B cell (primary cell): ENCODE measurements around the gene LSM4. TPM values are rescaled to one million over a fixed set of nuclear protein-coding genes. Genes with fewer than 3 reads are reported as not detected.

Experiments
- ATAC-seq: fragments of 200-7000 bp; cut with Tn5 transposase; one replicate; pipeline ENCODE4 v1.10.0; 2021; ENCODE audit warnings: low read depth, mild to moderate bottlenecking, moderate number of reproducible peaks, moderate library complexity
- CTCF ChIA-PET: fragments of 350-600 bp; sonication (Branson Sonifier 250); formaldehyde crosslinking; loops from one replicate; lab custom pipeline; 2021; ENCODE audit warnings: antibody characterized with exemption, inconsistent platforms; lab: Charles Lee
- POLR2A ChIA-PET: fragments of 350-600 bp; sonication (Branson Sonifier 250); formaldehyde crosslinking; loops from one replicate; lab custom pipeline; 2021; ENCODE audit warnings: antibody characterized with exemption; lab: Charles Lee
- DNase-seq: peaks from one replicate; pipeline ENCODE4 v3.0.0; 2013
- H2AFZ ChIP-seq: 2 replicates; pipeline ENCODE4 v1.6.1; 2012; ENCODE audit warnings: mild to moderate bottlenecking, low read depth, low read length; ENCODE audit not compliant: insufficient read depth, poor library complexity, severe bottlenecking
- H3K27ac ChIP-seq, 2 donors: 1 replicate in 1 of 2; 2 replicates in 1 of 2; pipeline ENCODE4 v1.5.1; 2012 to 2013; ENCODE audit warnings: low read length in 2 of 2, mild to moderate bottlenecking in 2 of 2, moderate library complexity in 1 of 2
- H3K27me3 ChIP-seq, 4 experiments: fragments of 200-600 bp in 1 of 4; sonication (generic) in 1 of 4; replicated peaks in 1 of 4; 1 replicate in 2 of 4; 2 replicates in 2 of 4; pipeline versions ENCODE4 v1.6.1 to v1.7.0; 2013 to 2016; ENCODE audit warnings: low read length in 3 of 4, mild to moderate bottlenecking in 2 of 4, mixed read lengths in 1 of 4, moderate library complexity in 1 of 4; ENCODE audit not compliant: insufficient read depth in 4 of 4, control insufficient read depth in 3 of 4; ENCODE audit errors: control extremely low read depth in 1 of 4
- H3K36me3 ChIP-seq, 2 experiments: replicated peaks in 1 of 2; 1 replicate in 1 of 2; 2 replicates in 1 of 2; pipeline versions ENCODE4 v1.6.1 to v1.7.1; 2013; ENCODE audit warnings: low read length in 1 of 2; ENCODE audit not compliant: insufficient read depth in 2 of 2, control insufficient read depth in 1 of 2; ENCODE audit errors: control extremely low read depth in 1 of 2, extremely low read depth in 1 of 2
- H3K4me1 ChIP-seq, 2 donors: fragments of 200-600 bp in 1 of 2; sonication (generic) in 1 of 2; 1 replicate in 1 of 2; 2 replicates in 1 of 2; pipeline versions ENCODE4 v1.5.1 to v1.6.1; 2013 to 2017; ENCODE audit warnings: low read length in 2 of 2; ENCODE audit not compliant: control insufficient read depth in 2 of 2, insufficient read depth in 2 of 2
- H3K4me2 ChIP-seq: replicated peaks from 2 replicates; pipeline ENCODE3; 2012; ENCODE audit warnings: mild to moderate bottlenecking, low read depth, low read length; ENCODE audit not compliant: poor library complexity, severe bottlenecking
- H3K4me3 ChIP-seq, 5 experiments: fragments of 200-600 bp in 1 of 5; sonication (generic) in 1 of 5; 1 replicate in 3 of 5; 2 replicates in 2 of 5; pipeline versions ENCODE4 v1.5.1 to v1.7.0; 2011 to 2016; ENCODE audit warnings: low read length in 4 of 5, mild to moderate bottlenecking in 4 of 5, low read depth in 2 of 5, control low read depth in 1 of 5, moderate library complexity in 1 of 5; ENCODE audit not compliant: insufficient read depth in 1 of 5; ENCODE audit errors: control extremely low read depth in 1 of 5, extremely low read depth in 1 of 5
- H3K79me2 ChIP-seq: fragments of 200-600 bp; sonication (generic); one replicate; pipeline ENCODE4 v1.6.0; 2016; ENCODE audit warnings: low read length; ENCODE audit not compliant: control insufficient read depth, insufficient read depth
- H3K9ac ChIP-seq: fragments of 200-600 bp; sonication (generic); 2 replicates; pipeline ENCODE4 v1.6.1; 2017; ENCODE audit warnings: mild to moderate bottlenecking, low read length, moderate library complexity
- H3K9me3 ChIP-seq, 3 donors: one replicate each; pipeline versions ENCODE4 v1.6.1 to v1.7.1; 2013; ENCODE audit warnings: low read length in 2 of 3; ENCODE audit not compliant: control insufficient read depth in 2 of 3, insufficient read depth in 1 of 3; ENCODE audit errors: control extremely low read depth in 1 of 3
- H4K20me1 ChIP-seq: 2 replicates; pipeline ENCODE4 v1.6.0; 2012; ENCODE audit warnings: mild to moderate bottlenecking, low read length; ENCODE audit not compliant: insufficient read depth, control insufficient read depth, poor library complexity, severe bottlenecking
- H3K27ac Mint-ChIP-seq: one replicate; pipeline ENCODE4 v1.8.0; 2021; ENCODE audit warnings: mixed read lengths
- H3K27me3 Mint-ChIP-seq: one replicate; pipeline ENCODE4 v1.8.0; 2021; ENCODE audit warnings: mixed read lengths
- H3K4me1 Mint-ChIP-seq: one replicate; pipeline ENCODE4 v1.8.0; 2021; ENCODE audit warnings: mixed read lengths
- H3K4me3 Mint-ChIP-seq: one replicate; pipeline ENCODE4 v1.8.0; 2021; ENCODE audit warnings: mixed read lengths
- H3K9me3 Mint-ChIP-seq: one replicate; pipeline ENCODE4 v1.8.0; 2022; ENCODE audit warnings: mixed read lengths; ENCODE audit not compliant: insufficient read depth
- CTCF ChIP-seq: fragments of 200-600 bp; IDR thresholded peaks from one replicate; pipeline ENCODE4 v1.8.0; 2022; ENCODE audit warnings: antibody characterized with exemption, mild to moderate bottlenecking
- EZH2 ChIP-seq: IDR thresholded peaks from 2 replicates; pipeline ENCODE4 v1.6.1; 2012; ENCODE audit warnings: borderline replicate concordance, low read depth, mild to moderate bottlenecking, moderate library complexity, low read length; ENCODE audit not compliant: insufficient read depth, poor library complexity, severe bottlenecking
- WGBS: methylation state at CpG from one replicate; pipeline ENCODE4 v1.1.5; 2013; ENCODE audit warnings: missing lambda C conversion rate; ENCODE audit not compliant: insufficient coverage; 5-methylcytosine and 5-hydroxymethylcytosine counted together
- intact Hi-C: fragments of 100-400 bp; cut with micrococcal nuclease; formaldehyde crosslinking; loops from one replicate; pipeline ENCODE4 v1.10.0; 2022
- polyA plus RNA-seq: library from polyadenylated mRNA; depleted of rRNA; stranded (reverse); fragments of >200 nt; gene quantifications from 2 replicates; pipeline ENCODE4 v1.2.3, GENCODE V29; 2012
- total RNA-seq, 2 donors: library from RNA; stranded (reverse); fragments of 120-200 nt in 1 of 2; gene quantifications; 1 replicate in 1 of 2; 2 replicates in 1 of 2; pipeline versions ENCODE4 v1.2.3 to v1.2.4, GENCODE V29; 2013 to 2022

Gene LSM4
- total and polyA plus RNA-seq, 2 donors (not counting 1 experiment from before 2014, with no cell fraction given): 66.3 to 86.1 TPM

DNA sequence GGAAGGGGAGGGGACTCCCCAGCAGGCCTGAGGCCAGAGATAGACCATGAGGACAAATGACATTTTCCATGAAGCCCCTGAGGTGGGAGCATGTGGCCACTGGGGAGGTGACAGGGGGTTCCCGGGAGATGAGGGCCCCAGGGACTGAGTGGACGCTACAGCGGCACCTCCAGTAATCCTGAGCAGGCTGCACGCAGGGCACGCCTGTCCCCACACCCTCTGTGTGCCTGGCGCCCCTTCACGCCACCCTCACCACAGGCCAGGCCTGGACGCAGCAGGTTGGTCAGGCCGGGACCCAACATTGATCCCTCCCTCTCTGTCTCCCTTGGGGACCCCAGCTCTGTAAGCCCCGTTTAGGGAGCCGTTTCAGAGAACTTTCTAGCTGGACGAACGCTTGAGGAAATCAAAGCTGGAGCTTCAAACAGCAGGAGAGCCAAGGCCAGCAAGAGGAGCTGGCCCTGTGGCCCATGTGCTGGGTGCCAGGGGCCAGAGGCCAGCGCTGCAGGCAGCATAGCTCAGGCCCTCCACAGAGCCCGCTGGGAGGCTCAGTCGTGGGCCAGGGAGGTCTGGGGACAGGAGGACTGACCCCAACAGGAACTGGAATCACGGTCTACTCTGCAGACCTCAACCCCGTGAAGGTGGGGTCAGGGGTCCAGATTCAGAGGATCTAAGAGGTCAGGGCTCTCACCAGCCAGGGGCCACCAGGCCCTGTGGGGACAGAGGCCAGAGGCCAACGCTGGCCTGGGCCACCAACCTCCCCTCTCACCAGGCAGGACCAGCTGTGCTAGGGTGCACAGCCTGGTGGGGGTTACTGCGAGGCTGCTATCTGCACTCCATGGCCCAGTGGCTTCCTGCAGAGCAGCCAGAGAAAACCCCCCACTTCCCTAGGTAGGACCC is 14.6 kb downstream of the LSM4 start:
- no peaks in the 10 kb centered on the region for H4K20me1 ChIP-seq

More for the DNA sequence above, 14.6 kb downstream of the LSM4 start:
- Histone ChIP-seq H3K79me2 (peaks cover 12% of the 10 kb centered on the region), H3K27me3 (no peaks in the 10 kb centered on the region), H3K27ac (peak overlapping the region; percentile 98 to 99), H3K9ac (no peak overlapping the region), H3K4me3 (peak overlapping the region in 1 of 5 experiments; percentile 45), H3K4me1 (peaks cover 41 to 54% of the 10 kb centered on the region in 2 donors), H2AFZ (no peak overlapping the region), H3K9me3 (no peaks in the 10 kb centered on the region), H3K4me2 (peak overlapping the region; percentile 96), H3K36me3 (peaks cover 0 to 32% of the 10 kb centered on the region in 2 experiments)
- 92% methylated on average over 20 of the region's 20 CpGs for WGBS
- peak overlapping the region; percentile 100 for H3K27ac Mint-ChIP-seq
- no peaks in the 10 kb centered on the region for H3K9me3 Mint-ChIP-seq
- ChIA-PET CTCF (interaction anchor here (1.0 to 3.4 kb wide), 4 partner anchors 13 to 37 kb away, joined by 3 to 51 read pairs (median 4); partner anchors contain the start of gene JUND), POLR2A (interaction anchor here (0.5 to 4.7 kb wide), 5 partner anchors 13 to 34 kb away, joined by 3 to 63 read pairs (median 5); partner anchors contain the start of genes IQCN, JUND and LSM4)
- TF ChIP-seq CTCF (no peak), EZH2 (no peak)
- no peaks in the 10 kb centered on the region for H3K27me3 Mint-ChIP-seq
- H3K4me3 Mint-ChIP-seq: no peak overlapping the region
- ATAC-seq (no peak), DNase-seq (no peak)
- intact Hi-C loops: no loop called here
- H3K4me1 Mint-ChIP-seq: peaks cover 45% of the 10 kb centered on the region
